Right lobe of liver (tissue), 4 donors: ENCODE data around the gene SNUPN.

Experiments used
- POLR2A ChIP-seq: fragments of 450-650 bp; IDR thresholded peaks from one replicate; pipeline ENCODE4 v1.6.1; 2017; ENCODE audit warnings: antibody characterized with exemption, mild to moderate bottlenecking
- TF ChIP-seq, protein P1 (sequence below), 4 donors: fragments of 200-600 bp in 3 of 4; fragments of 450-650 bp in 1 of 4; IDR thresholded peaks; one replicate each; pipeline versions ENCODE4 v1.5.1 to v1.8.0; 2016 to 2022; ENCODE audit warnings: antibody characterized with exemption in 4 of 4, mild to moderate bottlenecking in 2 of 4
- donor health status: DM: no; HTN: no; CAD: no.
- donor health status: DM: no; HTN: no; CAD: no.
- donor health status: DM: no; HTN: yes; CAD: no.

DNA sequence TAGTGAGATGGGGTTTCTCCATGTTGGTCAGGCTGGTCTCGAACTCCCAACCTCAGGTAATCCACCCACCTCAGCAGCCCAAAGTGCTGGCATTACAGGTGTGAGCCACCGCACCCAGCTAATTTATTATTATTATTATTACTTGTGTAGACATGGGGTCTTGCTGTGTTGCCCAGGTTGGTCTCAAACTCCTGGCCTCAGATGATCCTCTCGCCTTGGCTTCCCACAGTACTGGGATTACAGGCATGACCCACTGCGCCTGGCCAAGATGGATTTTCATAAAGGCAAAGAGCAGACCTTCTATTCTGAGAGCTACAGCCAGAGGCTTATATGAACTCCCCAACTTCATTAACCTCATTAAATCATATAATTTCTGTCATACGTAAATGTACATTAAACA lies 63.6 kb downstream of the SNUPN start:
- TF ChIP-seq, protein P1, sequence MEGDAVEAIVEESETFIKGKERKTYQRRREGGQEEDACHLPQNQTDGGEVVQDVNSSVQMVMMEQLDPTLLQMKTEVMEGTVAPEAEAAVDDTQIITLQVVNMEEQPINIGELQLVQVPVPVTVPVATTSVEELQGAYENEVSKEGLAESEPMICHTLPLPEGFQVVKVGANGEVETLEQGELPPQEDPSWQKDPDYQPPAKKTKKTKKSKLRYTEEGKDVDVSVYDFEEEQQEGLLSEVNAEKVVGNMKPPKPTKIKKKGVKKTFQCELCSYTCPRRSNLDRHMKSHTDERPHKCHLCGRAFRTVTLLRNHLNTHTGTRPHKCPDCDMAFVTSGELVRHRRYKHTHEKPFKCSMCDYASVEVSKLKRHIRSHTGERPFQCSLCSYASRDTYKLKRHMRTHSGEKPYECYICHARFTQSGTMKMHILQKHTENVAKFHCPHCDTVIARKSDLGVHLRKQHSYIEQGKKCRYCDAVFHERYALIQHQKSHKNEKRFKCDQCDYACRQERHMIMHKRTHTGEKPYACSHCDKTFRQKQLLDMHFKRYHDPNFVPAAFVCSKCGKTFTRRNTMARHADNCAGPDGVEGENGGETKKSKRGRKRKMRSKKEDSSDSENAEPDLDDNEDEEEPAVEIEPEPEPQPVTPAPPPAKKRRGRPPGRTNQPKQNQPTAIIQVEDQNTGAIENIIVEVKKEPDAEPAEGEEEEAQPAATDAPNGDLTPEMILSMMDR (IDR thresholded peaks at IDR 0.05) = no peak
- TF ChIP-seq POLR2A = no peak
